K562 (cell line): ENCODE data around the gene P4HTM. TPM values are rescaled to one million over a fixed set of nuclear protein-coding genes. Genes with fewer than 3 reads are reported as not detected.
A peak's percentile ranks its signal among the peaks of the same experiment; 100 is the strongest.

Experiments used
- CBX2 ChIP-seq: fragments of 200-600 bp; sonication (generic); IDR thresholded peaks from one replicate; pipeline ENCODE4 v1.6.1; 2012; ENCODE audit warnings: mild to moderate bottlenecking, low read length, inconsistent platforms; ENCODE audit not compliant: insufficient read depth, poor library complexity, severe bottlenecking
- CXXC5 ChIP-seq: fragments of 250-450 bp; sonication (Bioruptor Pico); IDR thresholded peaks from 2 replicates; pipeline ENCODE4 v1.8.0; 2022; ENCODE audit warnings: inconsistent platforms, mild to moderate bottlenecking, moderate library complexity
- FOXA1 ChIP-seq: fragments of 450-650 bp; IDR thresholded peaks from 2 replicates; pipeline ENCODE4 v1.6.1; 2016; ENCODE audit warnings: mild to moderate bottlenecking, borderline replicate concordance
- HLTF ChIP-seq: fragments of 450-650 bp; IDR thresholded peaks from 2 replicates; pipeline ENCODE4 v1.6.1; 2016
- MAFG ChIP-seq: fragments of 450-650 bp; conservative IDR thresholded peaks from 2 replicates; pipeline ENCODE4 v1.6.1; 2016; ENCODE audit warnings: missing genetic modification characterization, missing compliant biosample characterization
- MITF ChIP-seq: IDR thresholded peaks from 2 replicates; pipeline ENCODE4 v1.6.1; 2014; ENCODE audit warnings: antibody characterized with exemption
- SP2 ChIP-seq: IDR thresholded peaks from 2 replicates; pipeline ENCODE4 v1.6.1; 2011; ENCODE audit warnings: mild to moderate bottlenecking, low read depth, low read length, moderate library complexity; ENCODE audit not compliant: poor library complexity, severe bottlenecking; ENCODE audit errors: extremely low read depth
- XRCC4 ChIP-seq: IDR thresholded peaks from one replicate; pipeline ENCODE4 v1.6.1; 2011; ENCODE audit not compliant: insufficient read depth, insufficient read length; ENCODE audit errors: extremely low read depth
- ZC3H4 ChIP-seq: sonication (generic); formaldehyde crosslinking; IDR thresholded peaks from 2 replicates; pipeline ENCODE4 v1.9.0; 2021; ENCODE audit warnings: missing genetic modification reagents, borderline replicate concordance
- ZNF253 ChIP-seq: fragments of 250-450 bp; sonication (Bioruptor Pico); conservative IDR thresholded peaks from 2 replicates; pipeline ENCODE4 v1.6.1; 2021; ENCODE audit warnings: mild to moderate bottlenecking
- ZNF274 ChIP-seq: IDR thresholded peaks from 2 replicates; pipeline ENCODE4 v1.6.1; 2011; ENCODE audit warnings: low read depth, mild to moderate bottlenecking, low read length, moderate library complexity, borderline replicate concordance
- polyA plus RNA-seq, 8 experiments: library from polyadenylated mRNA; depleted of rRNA in 4 of 8; stranded (reverse) in 5 of 8; unstranded in 3 of 8; fragments of >200 nt; fragmentation: Nextera tagmentation in 2 of 8; fragmentation: Illumina TruSeq in 1 of 8; extraction: Ambion mirVana in 2 of 8; extraction: Trizol in 1 of 8; gene quantifications; 2 replicates each; pipeline versions ENCODE4 v1.2.1 to v1.2.3, GENCODE V29; 2011 to 2014; ENCODE audit warnings: inconsistent platforms in 1 of 8, missing spikeins in 1 of 8
- total RNA-seq, 7 experiments: library from RNA; depleted of rRNA in 6 of 7; stranded (reverse); fragments of >200 nt in 6 of 7; fragmentation: Illumina TruSeq in 2 of 7; extraction: Trizol in 2 of 7; gene quantifications; 2 replicates each; pipeline versions ENCODE4 v1.2.1 to v1.2.3, GENCODE V29; 2011 to 2021; ENCODE audit warnings: low replicate concordance in 1 of 7
- TF ChIP-seq, protein P1 (sequence below): sonication (generic); IDR thresholded peaks from 2 replicates; pipeline ENCODE4 v1.6.1; 2016

The P4HTM gene
- total and polyA plus RNA-seq, 9 of the 15 experiments (the other 6 are each of a cell fraction or from before 2014, with no cell fraction given): 0.09 to 0.66 (median 0.25) TPM; not detected in 2

DNA sequence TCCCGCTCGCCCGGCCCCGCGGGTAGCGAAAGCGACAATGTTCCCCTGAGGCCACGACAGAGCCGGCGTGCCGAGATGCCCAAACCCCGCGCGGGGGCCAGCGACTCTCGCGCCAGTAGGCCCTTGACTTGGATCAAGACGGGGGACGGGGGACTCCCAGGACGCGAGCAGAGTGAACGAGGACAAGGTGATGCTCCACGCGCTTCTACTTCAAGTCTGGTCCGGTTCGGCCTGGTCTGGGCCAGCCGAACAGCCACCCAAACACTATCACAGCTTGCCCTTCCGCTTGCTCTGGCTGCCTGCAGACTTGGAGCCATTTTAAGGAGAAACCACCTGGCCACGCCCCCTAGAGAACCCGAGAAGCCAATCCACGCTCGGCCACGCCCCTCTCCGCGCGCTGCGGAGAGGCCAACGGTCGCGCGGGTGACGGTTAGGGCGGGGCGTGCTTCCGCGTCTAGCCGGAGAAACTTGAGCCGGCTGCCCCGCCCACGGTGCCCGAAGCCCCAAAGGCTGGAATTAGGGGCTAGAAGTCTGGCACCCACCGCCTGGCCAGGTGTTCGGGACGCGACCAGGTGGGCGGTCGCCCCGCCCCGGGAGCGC is 31.3 kb downstream of the P4HTM start (continued):
- TF ChIP-seq MITF: no peak
- no peak for TF ChIP-seq XRCC4
- no peak for TF ChIP-seq ZNF274
- TF ChIP-seq HLTF: no peak
- TF ChIP-seq, protein P1, sequence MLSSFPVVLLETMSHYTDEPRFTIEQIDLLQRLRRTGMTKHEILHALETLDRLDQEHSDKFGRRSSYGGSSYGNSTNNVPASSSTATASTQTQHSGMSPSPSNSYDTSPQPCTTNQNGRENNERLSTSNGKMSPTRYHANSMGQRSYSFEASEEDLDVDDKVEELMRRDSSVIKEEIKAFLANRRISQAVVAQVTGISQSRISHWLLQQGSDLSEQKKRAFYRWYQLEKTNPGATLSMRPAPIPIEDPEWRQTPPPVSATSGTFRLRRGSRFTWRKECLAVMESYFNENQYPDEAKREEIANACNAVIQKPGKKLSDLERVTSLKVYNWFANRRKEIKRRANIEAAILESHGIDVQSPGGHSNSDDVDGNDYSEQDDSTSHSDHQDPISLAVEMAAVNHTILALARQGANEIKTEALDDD: no peak
- peak; percentile 68 for TF ChIP-seq CXXC5 (CRISPR knock-in tag)
- TF ChIP-seq SP2: no peak
- TF ChIP-seq FOXA1: no peak
- no peak for TF ChIP-seq MAFG
- no peak for TF ChIP-seq ZC3H4 (CRISPR knock-in tag)
- no peak for TF ChIP-seq ZNF253 (CRISPR knock-in tag)
- no peak for TF ChIP-seq CBX2
- TF ChIP-seq, all 486 proteins: peak for 110
